CD8-positive, alpha-beta memory T cell (primary cell): ENCODE measurements around the gene ASAH2. TPM values are rescaled to one million over a fixed set of nuclear protein-coding genes. Genes with fewer than 3 reads are reported as not detected.
A peak's percentile ranks its signal among the peaks of the same experiment; 100 is the strongest.
"Not testable (repeated sequence)": the region's sequence is repeated elsewhere in the genome, so short reads cannot be mapped to it uniquely, and the experiment has no call there.

Source experiments
- CTCF ChIA-PET: fragments of 350-600 bp; sonication (Branson Sonifier 250); formaldehyde crosslinking; loops from one replicate; lab custom pipeline; 2021; ENCODE audit warnings: antibody characterized with exemption; lab: Charles Lee
- POLR2A ChIA-PET: fragments of 350-600 bp; sonication (Branson Sonifier 250); formaldehyde crosslinking; loops from one replicate; lab custom pipeline; 2021; ENCODE audit warnings: antibody characterized with exemption; lab: Charles Lee
- DNase-seq, 5 donors: peaks; one replicate each; pipeline versions ENCODE4 v3.0.0 to v3.0.0-alpha.2; 2020 to 2022; ENCODE audit warnings: mixed read lengths in 1 of 5
- H3K27ac ChIP-seq: one replicate; pipeline ENCODE4 v1.7.0; 2013; ENCODE audit warnings: low read depth, mild to moderate bottlenecking, low read length, moderate library complexity
- H3K27me3 ChIP-seq: 2 replicates; pipeline ENCODE4 v1.7.0; 2013; ENCODE audit warnings: low read length, mild to moderate bottlenecking; ENCODE audit not compliant: insufficient read depth, poor library complexity, severe bottlenecking
- H3K36me3 ChIP-seq: 2 replicates; pipeline ENCODE4 v1.7.0; 2013; ENCODE audit warnings: mild to moderate bottlenecking, low read length, moderate library complexity; ENCODE audit not compliant: insufficient read depth
- H3K4me1 ChIP-seq: 2 replicates; pipeline ENCODE4 v1.7.0; 2013; ENCODE audit warnings: mild to moderate bottlenecking, low read length, moderate library complexity; ENCODE audit not compliant: insufficient read depth
- H3K4me3 ChIP-seq: 2 replicates; pipeline ENCODE4 v1.7.0; 2013; ENCODE audit warnings: mild to moderate bottlenecking, low read length
- H3K9me3 ChIP-seq: 2 replicates; pipeline ENCODE4 v1.7.0; 2013; ENCODE audit warnings: mild to moderate bottlenecking, low read length
- H3K27ac Mint-ChIP-seq, 8 donors: one replicate each; pipeline ENCODE4 v1.8.0; 2020 to 2021; ENCODE audit warnings: mixed read lengths in 8 of 8, mild to moderate bottlenecking in 6 of 8, inconsistent platforms in 3 of 8, moderate library complexity in 3 of 8
- H3K27me3 Mint-ChIP-seq, 2 donors: one replicate each; pipeline ENCODE4 v1.8.0; 2020 to 2021; ENCODE audit warnings: mixed read lengths in 2 of 2, mild to moderate bottlenecking in 1 of 2, moderate library complexity in 1 of 2
- H3K36me3 Mint-ChIP-seq, 3 donors: one replicate each; pipeline ENCODE4 v1.8.0; 2020 to 2021; ENCODE audit warnings: mixed read lengths in 3 of 3, inconsistent platforms in 1 of 3, mild to moderate bottlenecking in 1 of 3
- H3K4me1 Mint-ChIP-seq, 3 donors: one replicate each; pipeline ENCODE4 v1.8.0; 2020 to 2021; ENCODE audit warnings: mixed read lengths in 3 of 3, inconsistent platforms in 1 of 3, mild to moderate bottlenecking in 1 of 3
- H3K4me3 Mint-ChIP-seq, 7 donors: one replicate each; pipeline ENCODE4 v1.8.0; 2020 to 2021; ENCODE audit warnings: mixed read lengths in 7 of 7, mild to moderate bottlenecking in 6 of 7, moderate library complexity in 4 of 7, inconsistent platforms in 2 of 7
- H3K9me3 Mint-ChIP-seq, 5 donors: one replicate each; pipeline ENCODE4 v1.8.0; 2020 to 2022; ENCODE audit warnings: mixed read lengths in 5 of 5, mild to moderate bottlenecking in 3 of 5, moderate library complexity in 2 of 5, inconsistent platforms in 1 of 5
- polyA plus RNA-seq: library from polyadenylated mRNA; unstranded; fragments of 300-500 nt; fragmentation: Illumina TruSeq; gene quantifications from one replicate; pipeline ENCODE4 v1.2.3, GENCODE V29; 2021
- total RNA-seq, 2 experiments: library from RNA; stranded (reverse); gene quantifications; one replicate each; pipeline ENCODE4 v1.2.3, GENCODE V29; 2021

Gene ASAH2
- total and polyA plus RNA-seq, 3 experiments from 2014 or later = 0.94 to 5.4 (median 3.2) TPM

DNA sequence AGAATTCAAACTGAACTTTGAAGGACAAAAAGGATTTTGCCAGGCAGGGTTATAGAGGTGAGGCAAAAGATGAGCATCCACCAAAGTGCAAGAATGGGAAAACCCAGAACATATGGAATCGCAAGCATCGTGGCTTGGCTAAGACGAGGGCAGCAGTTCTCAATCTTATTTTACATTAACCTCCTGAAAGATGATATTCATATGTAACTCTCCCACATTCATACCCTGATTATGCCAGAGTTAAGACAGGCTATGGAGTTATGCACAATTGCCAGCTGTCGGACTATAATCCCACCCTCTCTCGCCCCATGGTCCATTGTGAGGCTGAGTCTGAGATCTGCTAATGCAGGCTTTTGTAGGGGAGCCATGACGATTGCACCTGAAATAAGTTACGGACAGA, 21.2 kb upstream of the ASAH2 start:
- H3K36me3 Mint-ChIP-seq = no peaks in the 10 kb centered on the region
- ChIA-PET CTCF (interaction anchor here (0.7 kb wide), 1 partner anchor 32 kb away, joined by 3 read pairs; no protein-coding TSS in a partner anchor), POLR2A (no interaction called here)
- Histone ChIP-seq H3K27ac (no peak overlapping the region), H3K27me3 (no peaks in the 10 kb centered on the region), H3K4me1 (no peaks in the 10 kb centered on the region), H3K9me3 (no peaks in the 10 kb centered on the region), H3K36me3 (no peaks in the 10 kb centered on the region), H3K4me3 (no peak overlapping the region)
- no peak overlapping the region for H3K4me3 Mint-ChIP-seq
- peaks cover 2 to 15% of the 10 kb centered on the region in 2 donors for H3K27me3 Mint-ChIP-seq
- DNase-seq = no peak
- H3K9me3 Mint-ChIP-seq = peaks cover 0 to 1% (median 0%) of the 10 kb centered on the region in 5 donors
- H3K4me1 Mint-ChIP-seq = no peaks in the 10 kb centered on the region
- peak overlapping the region in 1 of 8 donors; percentile 62 for H3K27ac Mint-ChIP-seq

DNA sequence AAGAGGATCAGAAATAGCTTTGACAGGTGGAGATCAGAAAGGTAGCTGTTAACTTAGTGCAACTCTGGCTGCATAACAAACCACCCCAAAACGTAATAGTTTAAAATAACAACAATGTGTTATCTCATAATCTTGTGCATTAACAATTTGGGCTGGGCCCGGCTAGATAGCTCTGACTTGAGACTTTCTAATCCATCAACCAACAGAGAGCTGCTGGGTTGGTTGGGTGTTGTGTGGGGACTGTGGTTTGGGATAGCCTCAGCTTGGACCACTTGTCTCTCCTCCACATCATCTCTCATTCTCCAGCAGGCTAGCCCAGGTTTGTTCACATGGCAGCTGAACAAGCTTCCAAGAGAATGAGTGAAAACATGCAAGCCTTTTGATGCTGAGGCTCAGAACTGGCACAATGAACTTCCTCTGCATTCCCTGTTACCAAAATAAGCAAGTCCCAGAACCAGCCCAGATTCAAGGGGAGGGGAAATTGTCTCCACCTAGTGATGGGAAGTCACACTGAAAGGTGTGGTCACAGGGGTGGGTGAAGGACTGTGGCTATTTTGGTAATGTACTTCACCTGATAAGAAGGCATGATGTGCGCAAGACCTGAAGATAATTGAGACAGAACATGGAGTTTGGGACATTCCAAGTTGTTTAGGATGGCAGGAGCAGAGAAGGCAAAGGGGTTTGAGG, 20.4 kb upstream of the ASAH2 start:
- Histone ChIP-seq H3K4me1 (no peaks in the 10 kb centered on the region), H3K27me3 (no peaks in the 10 kb centered on the region), H3K4me3 (no peak overlapping the region), H3K9me3 (no peaks in the 10 kb centered on the region), H3K36me3 (no peaks in the 10 kb centered on the region), H3K27ac (no peak overlapping the region)
- Mint-ChIP-seq H3K9me3 (peaks cover 0 to 1% (median 0%) of the 10 kb centered on the region in 5 donors), H3K4me1 (no peaks in the 10 kb centered on the region), H3K36me3 (no peaks in the 10 kb centered on the region), H3K4me3 (no peak overlapping the region), H3K27me3 (peaks cover 5 to 10% of the 10 kb centered on the region in 2 donors), H3K27ac (no peak overlapping the region)
- no peak for DNase-seq
- CTCF ChIA-PET = no interaction called here
- POLR2A ChIA-PET = no interaction called here

DNA sequence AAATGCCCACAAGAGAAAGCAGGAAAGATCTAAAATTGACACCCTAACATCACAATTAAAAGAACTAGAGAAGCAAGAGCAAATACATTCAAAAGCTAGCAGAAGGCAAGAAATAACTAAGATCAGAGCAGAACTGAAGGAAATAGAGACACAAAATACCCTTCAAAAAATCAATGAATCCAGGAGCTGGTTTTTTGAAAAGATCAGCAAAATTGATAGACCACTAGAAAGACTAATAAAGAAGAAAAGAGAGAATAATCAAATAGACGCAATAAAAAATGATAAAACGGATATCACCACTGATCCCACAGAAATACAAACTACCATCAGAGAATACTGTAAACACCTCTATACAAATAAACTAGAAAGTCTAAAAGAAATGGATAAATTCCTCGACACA, 16.6 kb upstream of the ASAH2 start:
- H3K4me1 Mint-ChIP-seq, DNase-seq, POLR2A ChIA-PET, H3K36me3 ChIP-seq, H3K36me3 Mint-ChIP-seq, H3K9me3 Mint-ChIP-seq, H3K4me3 ChIP-seq, H3K9me3 ChIP-seq, H3K4me1 ChIP-seq, H3K27ac Mint-ChIP-seq, H3K4me3 Mint-ChIP-seq, H3K27me3 ChIP-seq, H3K27ac ChIP-seq, CTCF ChIA-PET: not testable (repeated sequence)
- peaks cover 8 to 27% of the 10 kb centered on the region in 2 donors for H3K27me3 Mint-ChIP-seq

DNA sequence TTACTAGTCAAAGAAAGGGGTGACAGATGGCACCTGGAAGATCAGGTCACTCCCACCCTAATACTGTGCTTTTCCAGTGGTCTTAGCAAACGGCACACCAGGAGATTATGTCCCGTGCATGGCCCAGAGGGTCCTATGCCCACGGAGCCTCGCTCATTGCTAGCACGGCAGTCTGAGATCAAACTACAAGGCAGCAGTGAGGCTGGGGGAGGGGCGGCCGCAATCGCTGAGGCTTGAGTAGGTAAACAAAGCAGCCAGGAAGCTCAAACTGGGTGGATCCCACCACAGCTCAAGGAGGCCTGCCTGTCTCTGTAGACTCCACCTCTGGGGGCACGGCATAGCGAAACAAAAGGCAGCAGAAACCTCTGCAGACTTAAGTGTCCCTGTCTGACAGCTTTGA, 11.3 kb upstream of the ASAH2 start:
- H3K27ac ChIP-seq, H3K9me3 Mint-ChIP-seq, H3K36me3 Mint-ChIP-seq, H3K27me3 ChIP-seq, CTCF ChIA-PET, H3K36me3 ChIP-seq, H3K9me3 ChIP-seq, POLR2A ChIA-PET, H3K4me3 ChIP-seq, H3K4me1 ChIP-seq: not testable (repeated sequence)
- Mint-ChIP-seq H3K4me1 (peaks cover 11 to 34% (median 26%) of the 10 kb centered on the region in 3 donors), H3K4me3 (peak overlapping the region in 6 of 7 donors; percentile 0 to 56 (median 38)), H3K27ac (peak overlapping the region in 3 of 8 donors; percentile 48 to 74 (median 52)), H3K27me3 (peaks cover 13 to 42% of the 10 kb centered on the region in 2 donors)
- DNase-seq = peak in 2 of 5 donors; percentile 8 to 57

DNA sequence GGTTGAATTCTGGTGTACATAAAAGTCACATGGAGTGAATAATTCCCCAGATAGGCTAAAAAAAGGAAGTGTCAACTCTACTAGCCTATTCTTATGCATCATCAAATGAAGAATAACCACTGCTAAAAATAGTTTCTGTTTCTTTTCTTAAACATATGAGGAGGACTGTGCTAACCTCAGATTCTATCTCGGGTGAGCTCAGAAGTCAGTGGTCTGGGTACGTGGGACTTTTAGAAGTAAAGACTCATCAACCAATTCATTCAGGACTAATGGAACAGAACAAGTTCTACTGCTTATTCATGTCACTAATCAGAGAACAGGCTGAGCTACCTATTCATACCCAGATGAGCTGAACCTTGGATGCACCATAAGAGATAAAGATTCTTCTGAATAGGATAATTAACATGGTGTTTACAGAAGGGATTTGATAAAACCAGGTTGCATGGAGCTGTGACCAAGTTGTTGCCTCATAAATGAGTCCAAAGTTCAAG, 9.5 kb upstream of the ASAH2 start:
- peaks cover 12 to 45% of the 10 kb centered on the region in 2 donors for H3K27me3 Mint-ChIP-seq
- CTCF ChIA-PET = no interaction called here
- peak overlapping the region in 2 of 7 donors; percentile 46 to 51 for H3K4me3 Mint-ChIP-seq
- no peak overlapping the region for H3K27ac ChIP-seq
- no peaks in the 10 kb centered on the region for H3K27me3 ChIP-seq
- H3K4me1 ChIP-seq = no peaks in the 10 kb centered on the region
- peaks cover 11 to 34% (median 26%) of the 10 kb centered on the region in 3 donors for H3K4me1 Mint-ChIP-seq
- peak overlapping the region in 2 of 8 donors; percentile 33 to 55 for H3K27ac Mint-ChIP-seq
- H3K36me3 Mint-ChIP-seq = peaks cover 0 to 5% (median 2%) of the 10 kb centered on the region in 3 donors
- H3K9me3 ChIP-seq = no peaks in the 10 kb centered on the region
- peak in 1 of 5 donors; percentile 17 for DNase-seq
- no peaks in the 10 kb centered on the region for H3K9me3 Mint-ChIP-seq
- no peak overlapping the region for H3K4me3 ChIP-seq
- POLR2A ChIA-PET = no interaction called here
- no peaks in the 10 kb centered on the region for H3K36me3 ChIP-seq

DNA sequence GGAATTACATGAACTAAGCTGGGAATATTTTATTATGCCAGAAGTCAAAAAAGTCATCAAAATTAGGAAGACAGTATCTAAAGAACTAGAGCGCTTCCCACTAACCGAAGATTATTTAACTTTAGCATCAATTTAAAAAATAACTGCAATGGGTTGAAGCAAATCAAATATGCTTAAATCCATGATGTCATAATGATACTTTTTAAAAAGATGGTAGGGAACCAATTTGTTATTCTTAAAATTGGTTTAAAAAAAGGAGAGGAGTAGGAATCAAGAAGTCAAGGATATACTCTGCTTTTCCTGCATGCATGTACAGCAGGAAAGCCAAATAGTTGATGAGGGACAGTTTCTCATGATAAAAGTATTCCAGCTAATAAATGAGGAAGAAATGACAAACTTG, 3.2 kb upstream of the ASAH2 start:
- Histone ChIP-seq H3K9me3 (no peaks in the 10 kb centered on the region), H3K4me1 (no peaks in the 10 kb centered on the region), H3K4me3 (no peak overlapping the region), H3K27ac (no peak overlapping the region), H3K27me3 (no peaks in the 10 kb centered on the region), H3K36me3 (no peaks in the 10 kb centered on the region)
- H3K4me3 Mint-ChIP-seq = no peak overlapping the region
- no peaks in the 10 kb centered on the region for H3K36me3 Mint-ChIP-seq
- H3K27me3 Mint-ChIP-seq = peaks cover 22 to 43% of the 10 kb centered on the region in 2 donors
- DNase-seq = no peak
- H3K4me1 Mint-ChIP-seq = no peaks in the 10 kb centered on the region
- H3K27ac Mint-ChIP-seq = no peak overlapping the region
- H3K9me3 Mint-ChIP-seq = no peaks in the 10 kb centered on the region
- ChIA-PET CTCF (interaction anchor here (1.4 kb wide), 1 partner anchor 30 kb away, joined by 3 read pairs; no protein-coding TSS in a partner anchor), POLR2A (no interaction called here)

DNA sequence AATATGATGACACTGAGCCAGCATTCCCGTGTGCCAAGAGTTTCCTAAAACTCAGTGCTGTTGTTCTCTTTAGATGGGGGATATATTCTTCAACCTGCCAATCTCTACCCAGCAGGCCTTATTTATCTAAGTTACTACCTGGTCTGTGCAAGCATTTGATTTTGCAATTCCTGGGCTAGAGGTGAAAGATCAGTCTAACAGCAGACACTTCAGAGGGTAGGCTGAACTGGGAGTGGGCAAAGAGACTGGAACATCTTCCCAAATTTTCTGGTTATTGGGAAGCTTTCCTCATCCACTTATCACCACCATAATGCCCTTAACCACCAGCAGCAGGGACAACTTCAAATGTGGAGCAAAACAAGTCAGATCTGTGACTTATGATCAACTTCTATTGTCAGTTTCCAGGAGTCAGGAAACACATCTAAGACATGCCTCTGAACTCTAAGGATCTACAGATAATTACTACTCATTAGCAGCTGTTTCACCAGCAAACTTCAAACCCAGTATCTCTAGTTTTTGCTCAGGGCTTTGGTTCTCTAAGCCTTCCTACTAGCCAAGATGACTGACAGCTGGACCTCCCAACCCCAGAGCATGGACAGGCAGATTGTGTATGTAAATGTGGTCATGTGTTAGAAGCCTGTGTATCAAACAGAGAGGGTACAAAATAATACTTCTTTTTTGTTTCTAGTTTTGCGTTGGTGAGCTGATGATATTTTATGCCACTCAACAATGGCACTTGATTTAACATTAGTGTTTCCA, 1.0 kb downstream of the ASAH2 start:
- H3K9me3 Mint-ChIP-seq = no peaks in the 10 kb centered on the region
- H3K4me3 Mint-ChIP-seq = no peak overlapping the region
- no peaks in the 10 kb centered on the region for H3K4me1 Mint-ChIP-seq
- Histone ChIP-seq H3K4me3 (no peak overlapping the region), H3K36me3 (no peaks in the 10 kb centered on the region), H3K9me3 (no peaks in the 10 kb centered on the region), H3K4me1 (no peaks in the 10 kb centered on the region), H3K27ac (no peak overlapping the region), H3K27me3 (no peaks in the 10 kb centered on the region)
- H3K27me3 Mint-ChIP-seq = peaks cover 15 to 45% of the 10 kb centered on the region in 2 donors
- DNase-seq = no peak
- H3K27ac Mint-ChIP-seq = no peak overlapping the region
- ChIA-PET CTCF (no interaction called here), POLR2A (no interaction called here)
- H3K36me3 Mint-ChIP-seq = no peaks in the 10 kb centered on the region

DNA sequence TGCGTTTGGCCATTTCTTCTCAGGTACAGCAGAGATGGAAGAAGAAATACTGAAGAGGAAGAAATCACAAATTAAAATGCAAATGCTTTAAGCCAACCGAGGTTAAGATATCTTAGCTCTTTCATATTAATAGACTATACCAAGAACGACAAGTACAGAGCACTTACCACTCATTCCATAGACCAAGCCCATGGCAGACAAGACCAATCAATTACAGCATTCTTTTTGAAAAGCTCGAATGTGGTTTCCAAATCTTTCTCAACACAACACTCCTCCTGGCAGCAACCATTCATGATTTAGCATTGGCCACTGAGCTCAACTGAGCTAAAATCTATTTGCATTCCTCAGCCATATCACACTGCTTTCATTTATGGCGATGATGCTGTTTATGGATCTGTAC, 2.7 kb downstream of the ASAH2 start:
- Histone ChIP-seq H3K4me1 (no peaks in the 10 kb centered on the region), H3K27ac (no peak overlapping the region), H3K27me3 (no peaks in the 10 kb centered on the region), H3K4me3 (no peak overlapping the region), H3K9me3 (no peaks in the 10 kb centered on the region), H3K36me3 (no peaks in the 10 kb centered on the region)
- H3K4me3 Mint-ChIP-seq = no peak overlapping the region
- no peak overlapping the region for H3K27ac Mint-ChIP-seq
- peaks cover 13 to 44% of the 10 kb centered on the region in 2 donors for H3K27me3 Mint-ChIP-seq
- no peaks in the 10 kb centered on the region for H3K9me3 Mint-ChIP-seq
- DNase-seq = no peak
- POLR2A ChIA-PET = no interaction called here
- no peaks in the 10 kb centered on the region for H3K36me3 Mint-ChIP-seq
- no peaks in the 10 kb centered on the region for H3K4me1 Mint-ChIP-seq
- CTCF ChIA-PET = interaction anchor here (1.0 kb wide), 1 partner anchor 9 kb away, joined by 4 read pairs; no protein-coding TSS in a partner anchor
